Smooth muscle cell (in vitro differentiated cells): ENCODE data around the gene CTIF. TPM values are rescaled to one million over a fixed set of nuclear protein-coding genes. Genes with fewer than 3 reads are reported as not detected.

ENCODE experiments used
- DNase-seq: peaks from one replicate; lab custom pipeline; 2025; ENCODE audit not compliant: unreplicated experiment; lab: John Stamatoyannopoulos, UW
- H2AFZ ChIP-seq: fragments of 200-600 bp; sonication (generic); 2 replicates; pipeline ENCODE4 v1.6.0; 2016; ENCODE audit warnings: antibody characterized with exemption, low read depth, mild to moderate bottlenecking
- H3F3A ChIP-seq: fragments of 200-600 bp; sonication (generic); 2 replicates; pipeline ENCODE4 v1.6.0; 2017; ENCODE audit warnings: antibody characterized with exemption, low read depth
- H3K27ac ChIP-seq: fragments of 200-600 bp; sonication (generic); 2 replicates; pipeline ENCODE4 v1.5.1; 2016; ENCODE audit warnings: low read depth, mild to moderate bottlenecking
- H3K27me3 ChIP-seq: fragments of 200-600 bp; sonication (generic); 2 replicates; pipeline ENCODE4 v1.6.1; 2016; ENCODE audit warnings: low read depth, mild to moderate bottlenecking
- H3K36me3 ChIP-seq: fragments of 200-600 bp; sonication (generic); 2 replicates; pipeline ENCODE4 v1.5.1; 2016; ENCODE audit warnings: low read depth
- H3K4me1 ChIP-seq: fragments of 200-600 bp; sonication (generic); 2 replicates; pipeline ENCODE4 v1.5.1; 2016; ENCODE audit warnings: low read depth
- H3K4me2 ChIP-seq: fragments of 200-600 bp; sonication (generic); 2 replicates; pipeline ENCODE4 v1.6.0; 2016; ENCODE audit warnings: mild to moderate bottlenecking
- H3K4me3 ChIP-seq: fragments of 200-600 bp; sonication (generic); 2 replicates; pipeline ENCODE4 v1.5.1; 2016; ENCODE audit warnings: mild to moderate bottlenecking
- H3K79me2 ChIP-seq: fragments of 200-600 bp; sonication (generic); 2 replicates; pipeline ENCODE4 v1.6.0; 2016; ENCODE audit warnings: low read depth, mild to moderate bottlenecking
- H3K9ac ChIP-seq: fragments of 200-600 bp; sonication (generic); 2 replicates; pipeline ENCODE4 v1.6.0; 2016; ENCODE audit warnings: low read depth
- H3K9me3 ChIP-seq: fragments of 200-600 bp; sonication (generic); replicated peaks from 2 replicates; pipeline ENCODE4 v1.5.1; 2016; ENCODE audit warnings: low read depth
- H4K20me1 ChIP-seq: fragments of 200-600 bp; sonication (generic); 2 replicates; pipeline ENCODE4 v1.6.0; 2016; ENCODE audit warnings: low read depth
- CTCF ChIP-seq: fragments of 200-600 bp; sonication (generic); IDR thresholded peaks from 2 replicates; pipeline ENCODE4 v1.5.1; 2017; ENCODE audit warnings: borderline replicate concordance, mild to moderate bottlenecking, antibody characterized with exemption; ENCODE audit not compliant: insufficient read depth, poor library complexity, severe bottlenecking
- WGBS: methylation state at CpG from one replicate; pipeline ENCODE4 v1.1.7; 2016; ENCODE audit warnings: low lambda C conversion rate; 5-methylcytosine and 5-hydroxymethylcytosine counted together
- polyA plus RNA-seq: library from polyadenylated mRNA; unstranded; fragments of >200 nt; fragmentation: Nextera tagmentation; extraction: Ambion mirVana; gene quantifications from 2 replicates; pipeline ENCODE4 v1.2.1, GENCODE V29; 2016
- total RNA-seq: library from RNA; depleted of rRNA; stranded (reverse); fragments of >200 nt; gene quantifications from 2 replicates; pipeline ENCODE4 v1.2.3, GENCODE V29; 2014

The CTIF gene
- total and polyA plus RNA-seq, 2 experiments from 2014 or later: 22.2 to 25.3 TPM

- Histone ChIP-seq H3K4me3 (no peak overlapping the region), H3K79me2 (no peaks in the 10 kb centered on the region), H4K20me1 (no peaks in the 10 kb centered on the region), H3K36me3 (no peaks in the 10 kb centered on the region), H3K4me1 (no peaks in the 10 kb centered on the region), H3F3A (no peaks in the 10 kb centered on the region), H2AFZ (no peak overlapping the region), H3K9ac (no peak overlapping the region), H3K27me3 (no peaks in the 10 kb centered on the region), H3K27ac (no peak overlapping the region), H3K4me2 (no peak overlapping the region), H3K9me3 (no peaks in the 10 kb centered on the region)
- TF ChIP-seq CTCF: no peak
- no peak for DNase-seq
- 68% methylated on average over 2 of the region's 2 CpGs for WGBS
Measured at GRCh38 chr18:48493434-48494230, 45.2 kb upstream of the CTIF start.

- Histone ChIP-seq H3K36me3 (no peaks in the 10 kb centered on the region), H2AFZ (no peak overlapping the region), H3K79me2 (no peaks in the 10 kb centered on the region)
Measured at GRCh38 chr18:48497863-48498262, 41.0 kb upstream of the CTIF start.

GRCh38 chr18:48500517-48500916 is 38.3 kb upstream of the CTIF start:
- DNase-seq: no peak
- Histone ChIP-seq H3K27ac (no peak overlapping the region), H3K9ac (no peak overlapping the region), H3K9me3 (no peaks in the 10 kb centered on the region), H3F3A (no peaks in the 10 kb centered on the region), H3K4me3 (no peak overlapping the region), H3K4me2 (no peak overlapping the region), H3K79me2 (no peaks in the 10 kb centered on the region), H4K20me1 (no peaks in the 10 kb centered on the region), H3K4me1 (no peaks in the 10 kb centered on the region), H2AFZ (no peak overlapping the region), H3K27me3 (no peaks in the 10 kb centered on the region), H3K36me3 (no peaks in the 10 kb centered on the region)
- TF ChIP-seq CTCF: no peak

More at GRCh38 chr18:48497863-48498262, 41.0 kb upstream of the CTIF start:
- TF ChIP-seq CTCF: no peak
- no peaks in the 10 kb centered on the region for H3K9me3 ChIP-seq
- no peak overlapping the region for H3K4me3 ChIP-seq
- H3K27ac ChIP-seq: no peak overlapping the region
- no peak overlapping the region for H3K4me2 ChIP-seq
- no peaks in the 10 kb centered on the region for H3K4me1 ChIP-seq
- H3F3A ChIP-seq: no peaks in the 10 kb centered on the region
- H4K20me1 ChIP-seq: no peaks in the 10 kb centered on the region
- H3K9ac ChIP-seq: no peak overlapping the region
- no peak for DNase-seq
- no peaks in the 10 kb centered on the region for H3K27me3 ChIP-seq

GRCh38 chr18:48502906-48503305 is 35.9 kb upstream of the CTIF start:
- H3K9me3 ChIP-seq: peaks cover 5% of the 10 kb centered on the region
- no peak overlapping the region for H3K4me2 ChIP-seq

More at GRCh38 chr18:48502906-48503305, 35.9 kb upstream of the CTIF start:
- Histone ChIP-seq H3K9ac (no peak overlapping the region), H3K36me3 (no peaks in the 10 kb centered on the region), H3K27me3 (no peaks in the 10 kb centered on the region), H3F3A (no peaks in the 10 kb centered on the region), H3K79me2 (no peaks in the 10 kb centered on the region), H2AFZ (no peak overlapping the region), H3K4me3 (no peak overlapping the region), H3K27ac (no peak overlapping the region), H4K20me1 (no peaks in the 10 kb centered on the region), H3K4me1 (no peaks in the 10 kb centered on the region)
- no peak for DNase-seq
- no peak for TF ChIP-seq CTCF
- 86% methylated on average over 4 of the region's 4 CpGs for WGBS
